Measurements from ENCODE around the gene CCDC60. TPM values are rescaled to one million over a fixed set of nuclear protein-coding genes. Genes with fewer than 3 reads are reported as not detected.

The CCDC60 gene
- total RNA-seq, 1 donor from 2014 or later: not detected

- Mint-ChIP-seq H3K9me3 (ENCODE audit: low read depth) (peaks cover 14% of the 10 kb centered on the region), H3K4me3 (ENCODE audit: unreplicated experiment) (no peak overlapping the region), H3K27ac (ENCODE audit: unreplicated experiment) (no peak overlapping the region), H3K27me3 (ENCODE audit: low read depth) (no peaks in the 10 kb centered on the region), H3K4me1 (ENCODE audit: low read depth) (no peaks in the 10 kb centered on the region), H3K36me3 (ENCODE audit: low read depth) (no peaks in the 10 kb centered on the region)
- DNase-seq (ENCODE audit: low spot score): no peak
- TF ChIP-seq CTCF (IDR thresholded peaks at IDR 0.05): no peak
Observed at GRCh38 chr12:119391673-119392072, 57.1 kb downstream of the CCDC60 start.

- no peaks in the 10 kb centered on the region for H3K27me3 Mint-ChIP-seq (ENCODE audit: low read depth)
- no peak overlapping the region for H3K27ac Mint-ChIP-seq (ENCODE audit: unreplicated experiment)
- no peak for TF ChIP-seq CTCF (IDR thresholded peaks at IDR 0.05)
Observed at GRCh38 chr12:119393677-119394076, 59.1 kb downstream of the CCDC60 start.

GRCh38 chr12:119397540-119397939 is 63.0 kb downstream of the CCDC60 start:
- TF ChIP-seq CTCF (IDR thresholded peaks at IDR 0.05): no peak
- Mint-ChIP-seq H3K4me3 (ENCODE audit: unreplicated experiment) (no peak overlapping the region), H3K27ac (ENCODE audit: unreplicated experiment) (no peak overlapping the region), H3K4me1 (ENCODE audit: low read depth) (no peaks in the 10 kb centered on the region), H3K36me3 (ENCODE audit: low read depth) (no peaks in the 10 kb centered on the region), H3K27me3 (ENCODE audit: low read depth) (no peaks in the 10 kb centered on the region), H3K9me3 (ENCODE audit: low read depth) (peaks cover 20% of the 10 kb centered on the region)
- DNase-seq (ENCODE audit: low spot score): no peak

More at GRCh38 chr12:119393677-119394076, 59.1 kb downstream of the CCDC60 start:
- no peaks in the 10 kb centered on the region for H3K36me3 Mint-ChIP-seq (ENCODE audit: low read depth)
- no peak for DNase-seq (ENCODE audit: low spot score)
- peaks cover 17% of the 10 kb centered on the region for H3K9me3 Mint-ChIP-seq (ENCODE audit: low read depth)
- no peak overlapping the region for H3K4me3 Mint-ChIP-seq (ENCODE audit: unreplicated experiment)
- H3K4me1 Mint-ChIP-seq (ENCODE audit: low read depth): no peaks in the 10 kb centered on the region

GRCh38 chr12:119398190-119398589 is 63.7 kb downstream of the CCDC60 start:
- H3K4me3 Mint-ChIP-seq (ENCODE audit: unreplicated experiment): no peak overlapping the region
- no peak for TF ChIP-seq CTCF (IDR thresholded peaks at IDR 0.05)
- DNase-seq (ENCODE audit: low spot score): no peak
- no peaks in the 10 kb centered on the region for H3K27me3 Mint-ChIP-seq (ENCODE audit: low read depth)
- H3K27ac Mint-ChIP-seq (ENCODE audit: unreplicated experiment): no peak overlapping the region
- no peaks in the 10 kb centered on the region for H3K36me3 Mint-ChIP-seq (ENCODE audit: low read depth)
- H3K4me1 Mint-ChIP-seq (ENCODE audit: low read depth): no peaks in the 10 kb centered on the region
- H3K9me3 Mint-ChIP-seq (ENCODE audit: low read depth): peaks cover 20% of the 10 kb centered on the region

GRCh38 chr12:119399301-119399700 is 64.8 kb downstream of the CCDC60 start:
- Mint-ChIP-seq H3K27ac (ENCODE audit: unreplicated experiment) (no peak overlapping the region), H3K36me3 (ENCODE audit: low read depth) (no peaks in the 10 kb centered on the region), H3K4me1 (ENCODE audit: low read depth) (no peaks in the 10 kb centered on the region), H3K9me3 (ENCODE audit: low read depth) (peaks cover 20% of the 10 kb centered on the region), H3K27me3 (ENCODE audit: low read depth) (no peaks in the 10 kb centered on the region), H3K4me3 (ENCODE audit: unreplicated experiment) (no peak overlapping the region)
- DNase-seq (ENCODE audit: low spot score): no peak
- TF ChIP-seq CTCF (IDR thresholded peaks at IDR 0.05): no peak
